ENCODE data around the gene IPO9.
A peak's percentile ranks its signal among the peaks of the same experiment; 100 is the strongest.

IPO9 gene

GRCh38 chr1:201882665-201883132 lies 53.7 kb downstream of the IPO9 start:
- H3K9me3 ChIP-seq (ENCODE audit: control insufficient read depth, insufficient read depth, low read length) = no peaks in the 10 kb centered on the region
- H3K36me3 ChIP-seq (ENCODE audit: control insufficient read depth, insufficient read depth, low read length) = peaks cover 6% of the 10 kb centered on the region; the same call in 1 of the 2 replicates
- peaks cover 3% of the 10 kb centered on the region; the same call in 1 of the 2 replicates for H3K27me3 ChIP-seq (ENCODE audit: control insufficient read depth, insufficient read depth, low read length)
- H3K27ac ChIP-seq (ENCODE audit: low read depth, low read length) = no peak overlapping the region
- H3K4me3 ChIP-seq (ENCODE audit: low read depth, low read length) = no peak overlapping the region
- no peak overlapping the region for H3K9ac ChIP-seq (ENCODE audit: low read depth, low read length)
- H3K4me1 ChIP-seq (ENCODE audit: control insufficient read depth, insufficient read depth, low read length) = peaks cover 19% of the 10 kb centered on the region

GRCh38 chr1:201883266-201883665 lies 54.3 kb downstream of the IPO9 start:
- no peak overlapping the region for H3K27ac ChIP-seq (ENCODE audit: low read depth, low read length)
- no peak overlapping the region for H3K9ac ChIP-seq (ENCODE audit: low read depth, low read length)
- H3K4me1 ChIP-seq (ENCODE audit: control insufficient read depth, insufficient read depth, low read length) = peaks cover 19% of the 10 kb centered on the region

GRCh38 chr1:201883786-201884185 lies 54.8 kb downstream of the IPO9 start:
- Histone ChIP-seq H3K9ac (ENCODE audit: low read depth, low read length) (no peak overlapping the region), H3K36me3 (ENCODE audit: control insufficient read depth, insufficient read depth, low read length) (no peaks in the 10 kb centered on the region), H3K9me3 (ENCODE audit: control insufficient read depth, insufficient read depth, low read length) (no peaks in the 10 kb centered on the region), H3K27ac (ENCODE audit: low read depth, low read length) (no peak overlapping the region), H3K27me3 (ENCODE audit: control insufficient read depth, insufficient read depth, low read length) (peaks cover 3% of the 10 kb centered on the region; the same call in 1 of the 2 replicates), H3K4me3 (ENCODE audit: low read depth, low read length) (no peak overlapping the region), H3K4me1 (ENCODE audit: control insufficient read depth, insufficient read depth, low read length) (peaks cover 19% of the 10 kb centered on the region)

More at GRCh38 chr1:201883266-201883665, 54.3 kb downstream of the IPO9 start:
- Histone ChIP-seq H3K4me3 (ENCODE audit: low read depth, low read length) (no peak overlapping the region), H3K36me3 (ENCODE audit: control insufficient read depth, insufficient read depth, low read length) (0 out of 2 replicates have a peak, but pooled peaks cover 4% of the 10 kb centered on the region), H3K27me3 (ENCODE audit: control insufficient read depth, insufficient read depth, low read length) (peaks cover 3% of the 10 kb centered on the region; the same call in 1 of the 2 replicates), H3K9me3 (ENCODE audit: control insufficient read depth, insufficient read depth, low read length) (no peaks in the 10 kb centered on the region)

GRCh38 chr1:201884425-201884824 lies 55.5 kb downstream of the IPO9 start:
- Histone ChIP-seq H3K4me3 (ENCODE audit: low read depth, low read length) (no peak overlapping the region), H3K4me1 (ENCODE audit: control insufficient read depth, insufficient read depth, low read length) (peaks cover 19% of the 10 kb centered on the region), H3K9ac (ENCODE audit: low read depth, low read length) (no peak overlapping the region), H3K27me3 (ENCODE audit: control insufficient read depth, insufficient read depth, low read length) (peaks cover 6% of the 10 kb centered on the region; the same call in 1 of the 2 replicates), H3K27ac (ENCODE audit: low read depth, low read length) (no peak overlapping the region), H3K9me3 (ENCODE audit: control insufficient read depth, insufficient read depth, low read length) (no peaks in the 10 kb centered on the region), H3K36me3 (ENCODE audit: control insufficient read depth, insufficient read depth, low read length) (no peaks in the 10 kb centered on the region)

GRCh38 chr1:201885531-201886075 lies 56.6 kb downstream of the IPO9 start:
- Histone ChIP-seq H3K4me3 (ENCODE audit: low read depth, low read length) (no peak overlapping the region), H3K4me1 (ENCODE audit: control insufficient read depth, insufficient read depth, low read length) (peaks cover 19% of the 10 kb centered on the region), H3K27me3 (ENCODE audit: control insufficient read depth, insufficient read depth, low read length) (peaks cover 11% of the 10 kb centered on the region; the same call in 1 of the 2 replicates), H3K9ac (ENCODE audit: low read depth, low read length) (no peak overlapping the region), H3K9me3 (ENCODE audit: control insufficient read depth, insufficient read depth, low read length) (no peaks in the 10 kb centered on the region), H3K27ac (ENCODE audit: low read depth, low read length) (no peak overlapping the region), H3K36me3 (ENCODE audit: control insufficient read depth, insufficient read depth, low read length) (no peaks in the 10 kb centered on the region)

GRCh38 chr1:201886103-201886885 lies 57.3 kb downstream of the IPO9 start:
- H3K27me3 ChIP-seq (ENCODE audit: control insufficient read depth, insufficient read depth, low read length) = peaks cover 11% of the 10 kb centered on the region; the same call in 1 of the 2 replicates
- H3K4me3 ChIP-seq (ENCODE audit: low read depth, low read length) = no peak overlapping the region
- no peak overlapping the region for H3K9ac ChIP-seq (ENCODE audit: low read depth, low read length)
- H3K4me1 ChIP-seq (ENCODE audit: control insufficient read depth, insufficient read depth, low read length) = peaks cover 14% of the 10 kb centered on the region
- H3K36me3 ChIP-seq (ENCODE audit: control insufficient read depth, insufficient read depth, low read length) = no peaks in the 10 kb centered on the region
- no peaks in the 10 kb centered on the region for H3K9me3 ChIP-seq (ENCODE audit: control insufficient read depth, insufficient read depth, low read length)
- no peak overlapping the region for H3K27ac ChIP-seq (ENCODE audit: low read depth, low read length)

- no peaks in the 10 kb centered on the region for H3K9me3 ChIP-seq (ENCODE audit: control insufficient read depth, insufficient read depth, low read length)
- H3K4me3 ChIP-seq (ENCODE audit: low read depth, low read length) = no peak overlapping the region
- peaks cover 8% of the 10 kb centered on the region; the same call in 1 of the 2 replicates for H3K4me1 ChIP-seq (ENCODE audit: control insufficient read depth, insufficient read depth, low read length)
- peaks cover 11% of the 10 kb centered on the region; the same call in 1 of the 2 replicates for H3K27me3 ChIP-seq (ENCODE audit: control insufficient read depth, insufficient read depth, low read length)
- H3K36me3 ChIP-seq (ENCODE audit: control insufficient read depth, insufficient read depth, low read length) = no peaks in the 10 kb centered on the region
- H3K9ac ChIP-seq (ENCODE audit: low read depth, low read length) = no peak overlapping the region
- no peak overlapping the region for H3K27ac ChIP-seq (ENCODE audit: low read depth, low read length)
Measured at GRCh38 chr1:201887116-201887866, 58.3 kb downstream of the IPO9 start.

GRCh38 chr1:201888282-201889089 lies 59.5 kb downstream of the IPO9 start, which contains the start of gene SHISA4:
Gene SHISA4 (plus strand): TSS chr1:201888898. CDS start chr1:201888995, 97 bp downstream.
- H3K9me3 ChIP-seq (ENCODE audit: control insufficient read depth, insufficient read depth, low read length) = no peaks in the 10 kb centered on the region
- no peak within 1 kb of the TSS for H3K27ac ChIP-seq (ENCODE audit: low read depth, low read length)
- H3K36me3 ChIP-seq (ENCODE audit: control insufficient read depth, insufficient read depth, low read length) = no peaks in the 10 kb centered on the region
- H3K4me1 ChIP-seq (ENCODE audit: control insufficient read depth, insufficient read depth, low read length) = no peaks in the 10 kb centered on the region; the same call in 1 of the 2 replicates
- no peak within 1 kb of the TSS for H3K9ac ChIP-seq (ENCODE audit: low read depth, low read length)
- peaks cover 11% of the 10 kb centered on the region; the same call in 1 of the 2 replicates for H3K27me3 ChIP-seq (ENCODE audit: control insufficient read depth, insufficient read depth, low read length)
- H3K4me3 ChIP-seq (ENCODE audit: low read depth, low read length) = peak within 1 kb of the TSS; percentile 72

GRCh38 chr1:201889090-201889968 lies 60.4 kb downstream of the IPO9 start:
- no peaks in the 10 kb centered on the region for H3K36me3 ChIP-seq (ENCODE audit: control insufficient read depth, insufficient read depth, low read length)
- H3K9ac ChIP-seq (ENCODE audit: low read depth, low read length) = no peak overlapping the region
- H3K27me3 ChIP-seq (ENCODE audit: control insufficient read depth, insufficient read depth, low read length) = peaks cover 11% of the 10 kb centered on the region; the same call in 1 of the 2 replicates
- peaks cover 7% of the 10 kb centered on the region; the same call in 1 of the 2 replicates for H3K4me1 ChIP-seq (ENCODE audit: control insufficient read depth, insufficient read depth, low read length)
- no peak overlapping the region for H3K27ac ChIP-seq (ENCODE audit: low read depth, low read length)
- H3K4me3 ChIP-seq (ENCODE audit: low read depth, low read length) = peak overlapping the region; percentile 72
- H3K9me3 ChIP-seq (ENCODE audit: control insufficient read depth, insufficient read depth, low read length) = no peaks in the 10 kb centered on the region

Measured in HUES48 (cell line).